Measurements from ENCODE around the gene PHGDH. TPM values are rescaled to one million over a fixed set of nuclear protein-coding genes. Genes with fewer than 3 reads are reported as not detected.
"Not testable (repeated sequence)": the region's sequence is repeated elsewhere in the genome, so short reads cannot be mapped to it uniquely, and the experiment has no call there.

Gene PHGDH
- total RNA-seq, 2 donors from 2014 or later = 185 to 307 TPM

DNA sequence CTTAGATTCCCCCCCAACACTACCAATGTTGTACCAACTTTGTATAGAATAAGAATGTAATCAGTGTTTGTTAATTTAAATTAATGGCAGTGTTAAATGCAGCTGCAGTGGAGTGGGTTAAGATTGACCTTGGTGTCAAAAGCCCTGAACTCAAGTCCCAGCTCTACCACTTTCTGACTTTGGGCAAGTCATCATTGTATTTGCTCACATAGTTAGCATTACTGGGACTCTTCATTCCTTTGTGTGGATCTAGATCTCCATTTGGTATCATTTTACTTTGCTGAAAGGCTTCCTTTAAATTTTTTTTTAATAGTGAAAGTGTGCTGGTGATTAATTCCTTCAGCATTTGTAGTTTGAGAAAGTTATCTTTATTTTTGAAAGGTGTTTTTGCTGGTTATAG is 22.2 kb upstream of the PHGDH start:
- Histone ChIP-seq H3K4me1 (replicated peaks) (peaks cover 7% of the 10 kb centered on the region), H3K9me3 (no peaks in the 10 kb centered on the region), H3K4me3 (no peak overlapping the region), H3K27ac (no peak overlapping the region), H3K27me3 (replicated peaks; ENCODE audit: insufficient read depth) (no peaks in the 10 kb centered on the region), H3K36me3 (no peaks in the 10 kb centered on the region)
- no peak for DNase-seq (ENCODE audit: low spot score)
- TF ChIP-seq, protein P1, sequence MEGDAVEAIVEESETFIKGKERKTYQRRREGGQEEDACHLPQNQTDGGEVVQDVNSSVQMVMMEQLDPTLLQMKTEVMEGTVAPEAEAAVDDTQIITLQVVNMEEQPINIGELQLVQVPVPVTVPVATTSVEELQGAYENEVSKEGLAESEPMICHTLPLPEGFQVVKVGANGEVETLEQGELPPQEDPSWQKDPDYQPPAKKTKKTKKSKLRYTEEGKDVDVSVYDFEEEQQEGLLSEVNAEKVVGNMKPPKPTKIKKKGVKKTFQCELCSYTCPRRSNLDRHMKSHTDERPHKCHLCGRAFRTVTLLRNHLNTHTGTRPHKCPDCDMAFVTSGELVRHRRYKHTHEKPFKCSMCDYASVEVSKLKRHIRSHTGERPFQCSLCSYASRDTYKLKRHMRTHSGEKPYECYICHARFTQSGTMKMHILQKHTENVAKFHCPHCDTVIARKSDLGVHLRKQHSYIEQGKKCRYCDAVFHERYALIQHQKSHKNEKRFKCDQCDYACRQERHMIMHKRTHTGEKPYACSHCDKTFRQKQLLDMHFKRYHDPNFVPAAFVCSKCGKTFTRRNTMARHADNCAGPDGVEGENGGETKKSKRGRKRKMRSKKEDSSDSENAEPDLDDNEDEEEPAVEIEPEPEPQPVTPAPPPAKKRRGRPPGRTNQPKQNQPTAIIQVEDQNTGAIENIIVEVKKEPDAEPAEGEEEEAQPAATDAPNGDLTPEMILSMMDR (IDR thresholded peaks at IDR 0.05) = no peak
- no peak for TF ChIP-seq POLR2AphosphoS5 (IDR thresholded peaks at IDR 0.05)
- no peak for TF ChIP-seq POLR2A (IDR thresholded peaks at IDR 0.05)
- intact Hi-C loops (cut with DNase I) = no loop called here

DNA sequence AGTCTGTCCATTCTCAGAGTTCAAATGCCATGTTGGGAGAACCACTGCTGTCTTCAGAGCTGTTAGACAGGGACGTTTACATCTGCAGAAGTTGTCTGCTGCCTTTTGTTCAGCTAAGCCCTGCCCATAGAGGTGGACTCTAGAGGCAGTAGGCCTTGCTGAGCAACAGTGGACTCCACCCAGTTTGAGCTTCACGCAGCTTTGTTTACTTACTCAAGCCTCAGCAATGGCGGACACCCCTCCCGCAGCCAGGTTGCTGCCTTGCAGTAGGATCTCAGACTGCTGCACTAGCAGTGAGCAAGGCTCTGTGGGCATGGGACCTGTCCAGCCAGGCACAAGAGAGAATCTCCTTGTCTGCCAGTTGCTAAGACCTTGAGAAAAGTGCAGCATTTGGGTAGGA is 14.9 kb upstream of the PHGDH start:
- H3K4me1 ChIP-seq (replicated peaks); H3K4me3 ChIP-seq; intact Hi-C loops (cut with DNase I); H3K9me3 ChIP-seq; H3K27me3 ChIP-seq (replicated peaks; ENCODE audit: insufficient read depth); H3K36me3 ChIP-seq: not testable (repeated sequence)
- 48% methylated on average over 4 of the region's 4 CpGs for WGBS
- peak; percentile 11 for DNase-seq (ENCODE audit: low spot score)
- H3K27ac ChIP-seq = peak overlapping the region in 1 of 2 donors; percentile 26

DNA sequence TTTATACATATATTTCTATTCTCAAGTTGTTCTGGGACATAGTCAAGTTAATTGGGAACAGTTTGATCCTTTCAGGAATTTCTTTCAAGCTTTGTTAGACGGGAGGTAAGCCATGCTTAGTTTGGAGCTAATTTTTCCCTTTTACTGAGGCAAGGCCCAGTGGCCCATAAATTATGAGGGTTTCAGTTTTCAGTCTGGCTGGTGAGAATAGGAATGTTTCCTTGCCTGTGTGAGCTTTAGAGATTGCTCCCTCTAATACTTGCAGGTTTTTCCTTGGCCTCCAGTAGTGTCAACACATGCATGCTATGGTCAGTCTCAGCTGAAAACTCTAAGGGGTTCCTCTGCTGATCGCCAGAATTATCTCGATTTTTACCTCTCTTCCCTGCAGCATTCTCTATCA is 14.1 kb upstream of the PHGDH start:
- Histone ChIP-seq H3K4me3 (no peak overlapping the region), H3K27me3 (replicated peaks; ENCODE audit: insufficient read depth) (no peaks in the 10 kb centered on the region), H3K27ac (no peak overlapping the region), H3K36me3 (no peaks in the 10 kb centered on the region), H3K4me1 (replicated peaks) (no peaks in the 10 kb centered on the region), H3K9me3 (no peaks in the 10 kb centered on the region)
- intact Hi-C loops (cut with DNase I) = no loop called here
- TF ChIP-seq, protein P1 (IDR thresholded peaks at IDR 0.05) = no peak
- TF ChIP-seq POLR2A (IDR thresholded peaks at IDR 0.05) (no peak), POLR2AphosphoS5 (IDR thresholded peaks at IDR 0.05) (no peak)
- no peak for DNase-seq (ENCODE audit: low spot score)
- WGBS = 38% methylated on average over 3 of the region's 3 CpGs

DNA sequence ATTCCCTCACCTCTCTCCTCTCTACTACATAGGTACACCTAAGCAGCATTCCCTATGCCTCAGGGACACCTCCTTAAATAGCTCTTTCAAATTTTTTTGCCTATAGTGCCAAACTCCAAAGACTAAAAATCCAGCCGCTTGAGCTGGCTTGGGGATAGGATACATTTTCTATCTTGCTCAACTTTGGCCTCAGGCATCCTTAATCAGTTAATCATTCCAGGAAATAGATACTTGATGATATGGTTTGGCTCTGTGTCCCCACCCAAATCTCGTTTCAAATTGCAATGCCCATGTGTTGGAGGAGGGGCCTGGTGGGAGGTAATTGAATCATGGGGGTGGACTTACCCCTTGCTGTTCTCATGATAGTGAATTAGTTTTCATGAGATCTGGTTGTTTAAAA is 11.4 kb upstream of the PHGDH start:
- TF ChIP-seq POLR2A (IDR thresholded peaks at IDR 0.05) (no peak), POLR2AphosphoS5 (IDR thresholded peaks at IDR 0.05) (no peak)
- TF ChIP-seq, protein P1 (IDR thresholded peaks at IDR 0.05) = no peak
- Histone ChIP-seq H3K27me3 (replicated peaks; ENCODE audit: insufficient read depth) (no peaks in the 10 kb centered on the region), H3K9me3 (no peaks in the 10 kb centered on the region), H3K4me1 (replicated peaks) (no peaks in the 10 kb centered on the region), H3K27ac (no peak overlapping the region), H3K36me3 (no peaks in the 10 kb centered on the region), H3K4me3 (no peak overlapping the region)
- WGBS = 67% methylated on average over 2 of the region's 2 CpGs
- DNase-seq (ENCODE audit: low spot score) = no peak
- intact Hi-C loops (cut with DNase I) = no loop called here

DNA sequence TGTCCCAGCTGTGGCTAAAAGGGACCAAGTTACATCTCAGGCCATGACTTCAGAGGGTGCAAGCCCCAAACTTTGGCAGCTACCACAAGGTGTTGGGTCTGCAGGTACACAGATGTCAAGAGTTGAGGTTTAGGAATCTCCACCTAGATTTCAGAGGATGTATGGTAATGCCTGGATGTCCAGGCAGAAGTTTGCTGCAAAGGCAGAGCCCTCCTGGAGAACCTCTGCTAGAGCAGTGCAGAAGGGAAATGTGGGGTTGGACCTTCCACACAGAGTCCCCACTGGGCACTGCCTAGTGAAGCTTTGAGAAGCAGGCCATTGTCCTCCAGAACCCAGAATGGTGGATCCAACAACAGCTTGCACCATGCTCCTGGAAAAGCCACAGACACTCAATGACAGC is 10.1 kb upstream of the PHGDH start:
- no peak for DNase-seq (ENCODE audit: low spot score)
- intact Hi-C loops (cut with DNase I) = no loop called here
- Histone ChIP-seq H3K4me3 (no peak overlapping the region), H3K27ac (no peak overlapping the region), H3K27me3 (replicated peaks; ENCODE audit: insufficient read depth) (no peaks in the 10 kb centered on the region), H3K9me3 (no peaks in the 10 kb centered on the region), H3K4me1 (replicated peaks) (no peaks in the 10 kb centered on the region), H3K36me3 (no peaks in the 10 kb centered on the region)
- no peak for TF ChIP-seq POLR2AphosphoS5 (IDR thresholded peaks at IDR 0.05)
- no peak for TF ChIP-seq POLR2A (IDR thresholded peaks at IDR 0.05)
- TF ChIP-seq, protein P1 (IDR thresholded peaks at IDR 0.05) = no peak
